H1 (cell line): ENCODE data around the gene CD96. TPM values are rescaled to one million over a fixed set of nuclear protein-coding genes. Genes with fewer than 3 reads are reported as not detected.

ENCODE experiments used
- CTCF ChIA-PET: fragments of 300-600 bp; sonication (Branson Sonifier 250); formaldehyde crosslinking; loops from one replicate; lab custom pipeline; 2021; ENCODE audit not compliant: partially characterized antibody; lab: Charles Lee
- POLR2A ChIA-PET: fragments of 300-600 bp; sonication (Branson Sonifier 250); formaldehyde crosslinking; loops from one replicate; lab custom pipeline; 2021; ENCODE audit warnings: inconsistent platforms; ENCODE audit not compliant: partially characterized antibody; lab: Charles Lee
- DNase-seq, 2 experiments: peaks; one replicate each; pipeline versions ENCODE4 v3.0.0 to v3.0.0-alpha.2; 2010 to 2022; ENCODE audit warnings: low spot score in 2 of 2, low read depth in 1 of 2, mixed read lengths in 1 of 2
- FAIRE-seq: peaks from 2 replicates; lab custom pipeline; 2011; peaks lifted over from hg19 to GRCh38; lab: Jason Lieb, UNC
- H2AFZ ChIP-seq: 2 replicates; pipeline ENCODE4 v1.8.1; 2012; ENCODE audit warnings: low read length, inconsistent platforms
- H2AK5ac ChIP-seq: 2 replicates; pipeline ENCODE4 v1.6.1; 2013; ENCODE audit warnings: low read depth, low read length
- H2BK120ac ChIP-seq: replicated peaks from 2 replicates; pipeline ENCODE3; 2013; ENCODE audit warnings: low read depth, low read length, inconsistent platforms
- H2BK12ac ChIP-seq: 2 replicates; pipeline ENCODE4 v1.6.1; 2013; ENCODE audit warnings: low read depth, low read length
- H2BK15ac ChIP-seq: 2 replicates; pipeline ENCODE4 v1.6.1; 2013; ENCODE audit warnings: low read length
- H2BK20ac ChIP-seq: 2 replicates; pipeline ENCODE4 v1.6.1; 2013; ENCODE audit warnings: low read length
- H2BK5ac ChIP-seq: 2 replicates; pipeline ENCODE4 v1.6.1; 2013; ENCODE audit warnings: low read depth, low read length
- H3K14ac ChIP-seq: 2 replicates; pipeline ENCODE4 v1.6.1; 2013; ENCODE audit warnings: inconsistent platforms; ENCODE audit not compliant: insufficient read length
- H3K18ac ChIP-seq: 2 replicates; pipeline ENCODE4 v1.6.1; 2013; ENCODE audit warnings: low read length; ENCODE audit errors: extremely low read depth
- H3K23ac ChIP-seq: 2 replicates; pipeline ENCODE4 v1.6.1; 2013; ENCODE audit warnings: inconsistent platforms; ENCODE audit not compliant: insufficient read length
- H3K23me2 ChIP-seq: 2 replicates; pipeline ENCODE4 v1.6.1; 2013; ENCODE audit warnings: low read depth, low read length
- H3K27ac ChIP-seq: 2 replicates; pipeline ENCODE4 v1.6.1; 2011; ENCODE audit warnings: low read depth, low read length, inconsistent platforms
- H3K27me3 ChIP-seq, 4 experiments: replicated peaks in 1 of 4; 1 replicate in 1 of 4; 2 replicates in 3 of 4; pipeline versions ENCODE4 v1.6.1 to v1.8.1; 2011 to 2013; ENCODE audit warnings: low read length in 3 of 4, mild to moderate bottlenecking in 3 of 4, inconsistent platforms in 2 of 4, mixed read lengths in 2 of 4, moderate library complexity in 1 of 4; ENCODE audit not compliant: control insufficient read depth in 3 of 4, insufficient read depth in 3 of 4; ENCODE audit errors: extremely low read depth in 1 of 4
- H3K36me3 ChIP-seq, 4 experiments: 2 replicates each; pipeline versions ENCODE4 v1.6.1 to v1.8.1; 2011 to 2013; ENCODE audit warnings: mild to moderate bottlenecking in 4 of 4, low read length in 3 of 4, moderate library complexity in 2 of 4, control low read depth in 1 of 4, inconsistent platforms in 1 of 4; ENCODE audit not compliant: insufficient read depth in 4 of 4, control insufficient read depth in 2 of 4
- H3K4ac ChIP-seq: replicated peaks from 2 replicates; pipeline ENCODE3; 2013; ENCODE audit warnings: low read length, low read depth, mixed read lengths, inconsistent platforms; ENCODE audit not compliant: insufficient read length
- H3K4me1 ChIP-seq, 4 experiments: replicated peaks in 1 of 4; 1 replicate in 1 of 4; 2 replicates in 3 of 4; pipeline versions ENCODE4 v1.6.1 to v1.8.1; 2011 to 2013; ENCODE audit warnings: low read length in 3 of 4, inconsistent platforms in 2 of 4, mixed read lengths in 1 of 4; ENCODE audit not compliant: insufficient read depth in 4 of 4, control insufficient read depth in 3 of 4
- H3K4me2 ChIP-seq, 2 experiments: 2 replicates each; pipeline versions ENCODE4 v1.6.1 to v1.8.1; 2011 to 2013; ENCODE audit warnings: low read depth in 2 of 2, low read length in 2 of 2, control low read depth in 1 of 2, inconsistent platforms in 1 of 2, mild to moderate bottlenecking in 1 of 2; ENCODE audit not compliant: insufficient read depth in 1 of 2
- H3K4me3 ChIP-seq, 4 experiments: fragments of 200-600, 300-600 bp in 1 of 4; sonication (generic), shearing (Covaris generic), sonication (Bioruptor Twin) in 1 of 4; 2 replicates each; pipeline versions ENCODE4 v1.5.1 to v1.8.1; 2011 to 2016; ENCODE audit warnings: low read length in 4 of 4, low read depth in 3 of 4, control low read depth in 2 of 4, inconsistent platforms in 2 of 4, mild to moderate bottlenecking in 2 of 4, mixed read lengths in 1 of 4, moderate library complexity in 1 of 4; ENCODE audit not compliant: insufficient read depth in 2 of 4; ENCODE audit errors: extremely low read depth in 1 of 4
- H3K56ac ChIP-seq: replicated peaks from 2 replicates; pipeline ENCODE3; 2013; ENCODE audit warnings: low read depth, mild to moderate bottlenecking, mixed read lengths, low read length, inconsistent platforms; ENCODE audit not compliant: insufficient read length
- H3K79me1 ChIP-seq: 2 replicates; pipeline ENCODE4 v1.6.1; 2013; ENCODE audit warnings: low read depth, low read length, control low read depth
- H3K79me2 ChIP-seq, 2 experiments: 2 replicates each; pipeline versions ENCODE4 v1.6.1 to v1.8.1; 2012 to 2013; ENCODE audit warnings: low read length in 2 of 2, mild to moderate bottlenecking in 2 of 2, inconsistent platforms in 1 of 2; ENCODE audit not compliant: insufficient read depth in 2 of 2, control insufficient read depth in 1 of 2
- H3K9ac ChIP-seq, 4 experiments: replicated peaks in 1 of 4; 1 replicate in 1 of 4; 2 replicates in 3 of 4; pipeline versions ENCODE4 v1.6.1 to v1.8.1; 2011 to 2013; ENCODE audit warnings: low read depth in 3 of 4, low read length in 3 of 4, control low read depth in 2 of 4, mild to moderate bottlenecking in 2 of 4, moderate library complexity in 2 of 4, inconsistent platforms in 1 of 4; ENCODE audit errors: extremely low read depth in 1 of 4
- H3K9me3 ChIP-seq, 2 experiments: 2 replicates each; pipeline versions ENCODE4 v1.6.1 to v1.8.1; 2012 to 2013; ENCODE audit warnings: mild to moderate bottlenecking in 2 of 2, moderate library complexity in 2 of 2, control low read depth in 1 of 2, inconsistent platforms in 1 of 2, low read depth in 1 of 2, low read length in 1 of 2, mixed read lengths in 1 of 2; ENCODE audit not compliant: insufficient read depth in 2 of 2
- H4K20me1 ChIP-seq, 2 experiments: replicated peaks in 1 of 2; 2 replicates each; pipeline versions ENCODE3 to v1.8.1; 2011 to 2013; ENCODE audit warnings: inconsistent platforms in 2 of 2, low read length in 2 of 2, mild to moderate bottlenecking in 1 of 2; ENCODE audit not compliant: insufficient read depth in 2 of 2, control insufficient read depth in 1 of 2
- H4K5ac ChIP-seq: 2 replicates; pipeline ENCODE4 v1.6.1; 2013; ENCODE audit warnings: low read length, low read depth, mixed read lengths, inconsistent platforms; ENCODE audit not compliant: insufficient read length
- H4K8ac ChIP-seq: 2 replicates; pipeline ENCODE4 v1.8.0; 2013; ENCODE audit warnings: mild to moderate bottlenecking, moderate library complexity, low read length, inconsistent platforms; ENCODE audit not compliant: insufficient read depth; ENCODE audit errors: extremely low read depth
- H4K91ac ChIP-seq: replicated peaks from 2 replicates; pipeline ENCODE3; 2013; ENCODE audit warnings: low read length, mixed read lengths, inconsistent platforms; ENCODE audit not compliant: insufficient read length
- ASH2L ChIP-seq: fragments of 200-600, 300-600 bp; sonication (generic); IDR thresholded peaks from one replicate; pipeline ENCODE4 v1.7.1; 2017; ENCODE audit warnings: low read length
- CBX8 ChIP-seq: fragments of 300-800, 300-1000 bp; sonication (generic); IDR thresholded peaks from 2 replicates; pipeline ENCODE4 v1.7.1; 2016; ENCODE audit warnings: low read depth, low read length, borderline replicate concordance
- CHD1 ChIP-seq: IDR thresholded peaks from 2 replicates; pipeline ENCODE4 v1.6.1; 2012; ENCODE audit warnings: low read depth, low read length, improper control_type of control experiment
- EP300 ChIP-seq, 2 experiments: IDR thresholded peaks; 1 replicate in 1 of 2; 2 replicates in 1 of 2; pipeline ENCODE4 v1.6.1; 2011 to 2012; ENCODE audit warnings: low read depth in 2 of 2, low read length in 2 of 2, mild to moderate bottlenecking in 2 of 2, borderline replicate concordance in 1 of 2, inconsistent platforms in 1 of 2, moderate library complexity in 1 of 2
- JUN ChIP-seq: IDR thresholded peaks from 2 replicates; pipeline ENCODE4 v1.6.1; 2011; ENCODE audit warnings: low read depth, mild to moderate bottlenecking, improper control_type of control experiment, low read length
- POLR2AphosphoS5 ChIP-seq: IDR thresholded peaks from 2 replicates; pipeline ENCODE4 v1.6.1; 2011; ENCODE audit warnings: low read depth, low read length
- RAD21 ChIP-seq, 2 experiments: IDR thresholded peaks in 1 of 2; conservative IDR thresholded peaks in 1 of 2; 2 replicates each; pipeline ENCODE4 v1.6.1; 2011; ENCODE audit warnings: low read depth in 2 of 2, low read length in 2 of 2, improper control_type of control experiment in 1 of 2, inconsistent platforms in 1 of 2, mild to moderate bottlenecking in 1 of 2, moderate library complexity in 1 of 2
- RNF2 ChIP-seq: fragments of 200-900, 300-1000 bp; sonication (generic); IDR thresholded peaks from 2 replicates; pipeline ENCODE4 v1.7.1; 2016; ENCODE audit warnings: borderline replicate concordance, low read depth, mild to moderate bottlenecking, antibody characterized with exemption, low read length; ENCODE audit not compliant: poor library complexity, severe bottlenecking; ENCODE audit errors: missing control alignments
- SRF ChIP-seq: IDR thresholded peaks from 2 replicates; pipeline ENCODE4 v1.6.1; 2011; ENCODE audit warnings: mild to moderate bottlenecking, low read depth, low read length, moderate library complexity
- TEAD4 ChIP-seq: IDR thresholded peaks from 2 replicates; pipeline ENCODE4 v1.6.1; 2012; ENCODE audit warnings: low read depth, low read length, inconsistent platforms, mixed read lengths
- polyA plus RNA-seq, 7 experiments: library from polyadenylated mRNA; depleted of rRNA in 3 of 7; stranded (reverse) in 5 of 7; unstranded in 2 of 7; fragments of >200 nt in 5 of 7; fragments of 200-250 nt in 2 of 7; gene quantifications; 1 replicate in 5 of 7; 2 replicates in 1 of 7; 4 replicates in 1 of 7; pipeline versions ENCODE4 v1.2.1 to v1.2.3, GENCODE V29; 2011 to 2013; ENCODE audit warnings: missing spikeins in 2 of 7, mixed read lengths in 2 of 7
- total RNA-seq: library from RNA; stranded (reverse); fragmentation: NEBNext Ultra II Directional; extraction: Animal tissue kit (Norgen Biotek cat#: 25700); gene quantifications from 2 replicates; pipeline ENCODE4 v1.2.1, GENCODE V29; 2021

CD96 gene
- total and polyA plus RNA-seq, 2 of the 8 experiments (the other 6 are each of a cell fraction or from before 2014, with no cell fraction given): not detected

DNA sequence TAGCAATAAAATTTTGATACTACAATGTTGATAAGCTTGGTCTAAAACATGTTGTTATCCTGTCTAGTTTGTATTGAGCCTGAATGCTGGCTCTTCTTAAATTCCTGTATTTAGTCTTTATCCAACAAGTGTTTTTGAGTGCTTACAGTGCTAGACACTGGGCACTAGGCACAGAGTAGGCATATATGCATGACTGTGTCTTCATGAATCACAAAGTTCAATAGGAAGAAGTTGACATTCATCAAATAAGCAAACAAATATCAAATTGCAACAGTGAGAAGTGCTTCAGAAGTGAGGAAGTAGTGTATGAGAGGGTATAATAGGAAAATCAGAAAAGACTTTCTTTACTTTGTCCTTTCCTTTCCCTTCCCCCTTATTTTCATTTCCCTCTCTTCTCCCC lies 6.8 kb downstream of the CD96 start:
- no peak overlapping the region for H4K5ac ChIP-seq
- H3K56ac ChIP-seq: no peak overlapping the region
- H2BK120ac ChIP-seq: no peak overlapping the region
- no peak overlapping the region for H3K14ac ChIP-seq
- no peak overlapping the region for H2AK5ac ChIP-seq
- H3K9me3 ChIP-seq: no peaks in the 10 kb centered on the region
- H2BK15ac ChIP-seq: no peak overlapping the region
- no peak overlapping the region for H2BK5ac ChIP-seq
- H2BK20ac ChIP-seq: no peak overlapping the region
- H3K27me3 ChIP-seq: no peaks in the 10 kb centered on the region
- no peaks in the 10 kb centered on the region for H3K79me2 ChIP-seq
- no peak overlapping the region for H4K91ac ChIP-seq
- no peak for TF ChIP-seq SRF
- no peak for TF ChIP-seq EP300 (IDR thresholded peaks at IDR 0.05; ENCODE audit: borderline replicate concordance in 1 of 2, low read depth in 2 of 2, low read length in 2 of 2)
- TF ChIP-seq POLR2AphosphoS5: no peak
- TF ChIP-seq RNF2: no peak
- no peak for TF ChIP-seq JUN
- no peak for TF ChIP-seq RAD21 (IDR thresholded peaks at IDR 0.05 in 1 of 2, conservative IDR thresholded peaks at IDR 0.05 in 1 of 2; ENCODE audit: low read depth in 2 of 2, low read length in 2 of 2)
- no peak for TF ChIP-seq CHD1
- no peak for TF ChIP-seq CBX8
- no peak for TF ChIP-seq TEAD4
- no peak for TF ChIP-seq ASH2L
- peak overlapping the region; percentile 36 for H3K4ac ChIP-seq
- H4K20me1 ChIP-seq: no peaks in the 10 kb centered on the region
- no peak overlapping the region for H3K27ac ChIP-seq
- FAIRE-seq (no peak), DNase-seq (no peak)
- H3K4me3 ChIP-seq: no peak overlapping the region
- H4K8ac ChIP-seq: no peak overlapping the region
- H3K4me2 ChIP-seq: no peak overlapping the region; a peak in 1 of 4 replicates
- H2BK12ac ChIP-seq: no peak overlapping the region
- peak overlapping the region; percentile 3; the same call in 1 of the 2 replicates for H2AFZ ChIP-seq
- H3K23ac ChIP-seq: no peak overlapping the region
- no peaks in the 10 kb centered on the region for H3K36me3 ChIP-seq
- H3K18ac ChIP-seq: no peak overlapping the region
- peaks cover 0 to 3% (median 1%) of the 10 kb centered on the region in 4 experiments; a peak in 1 of 7 replicates for H3K4me1 ChIP-seq
- CTCF ChIA-PET: interaction anchor here (0.7 kb wide), 1 partner anchor 349 kb away, joined by 4 read pairs; no protein-coding TSS in a partner anchor
- no peaks in the 10 kb centered on the region for H3K23me2 ChIP-seq
- H3K79me1 ChIP-seq: no peaks in the 10 kb centered on the region
- H3K9ac ChIP-seq: no peak overlapping the region
- POLR2A ChIA-PET: no interaction called here
